CD4-positive, alpha-beta T cell treated with Interleukin-6 at 100 ng/mL for 8 hours (primary cell): ENCODE measurements around the gene AFF1.
"Not testable (repeated sequence)": the region's sequence is repeated elsewhere in the genome, so short reads cannot be mapped to it uniquely, and the experiment has no call there.

Source experiments
- DNase-seq: peaks from one replicate; pipeline ENCODE4 v3.0.0-alpha.2; 2020; ENCODE audit warnings: mixed read lengths, low spot score

Gene AFF1

GRCh38 chr4:87037171-87037570, 102.4 kb downstream of the AFF1 start:
- not testable (repeated sequence) for DNase-seq

- no peak for DNase-seq
Measured at GRCh38 chr4:87037671-87038334, 103.0 kb downstream of the AFF1 start.

GRCh38 chr4:87038837-87039615, 104.2 kb downstream of the AFF1 start:
- no peak for DNase-seq

GRCh38 chr4:87041141-87041540, 106.3 kb downstream of the AFF1 start:
- no peak for DNase-seq

DNA sequence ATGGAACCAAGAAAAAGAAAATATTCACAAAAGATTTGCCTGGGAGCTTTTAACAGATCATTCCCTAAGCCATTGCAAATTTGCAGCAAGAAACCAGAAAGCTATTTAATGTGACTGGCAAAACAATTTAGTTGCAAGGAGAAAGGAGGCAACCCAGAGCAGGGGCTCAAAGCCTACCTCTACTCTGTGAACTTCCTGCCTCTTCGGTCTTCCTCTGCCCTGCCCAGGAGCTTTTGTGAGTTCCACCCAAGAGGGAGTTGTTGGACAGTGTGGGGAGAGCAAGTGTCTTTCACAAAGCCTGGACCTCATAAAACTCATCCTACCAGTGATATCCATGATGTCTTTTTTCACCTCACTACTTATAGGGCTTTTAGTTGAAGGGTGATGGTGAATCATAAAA, 107.4 kb downstream of the AFF1 start:
- DNase-seq = no peak

- DNase-seq = no peak
Measured at GRCh38 chr4:87042986-87043820, 108.4 kb downstream of the AFF1 start.

DNA sequence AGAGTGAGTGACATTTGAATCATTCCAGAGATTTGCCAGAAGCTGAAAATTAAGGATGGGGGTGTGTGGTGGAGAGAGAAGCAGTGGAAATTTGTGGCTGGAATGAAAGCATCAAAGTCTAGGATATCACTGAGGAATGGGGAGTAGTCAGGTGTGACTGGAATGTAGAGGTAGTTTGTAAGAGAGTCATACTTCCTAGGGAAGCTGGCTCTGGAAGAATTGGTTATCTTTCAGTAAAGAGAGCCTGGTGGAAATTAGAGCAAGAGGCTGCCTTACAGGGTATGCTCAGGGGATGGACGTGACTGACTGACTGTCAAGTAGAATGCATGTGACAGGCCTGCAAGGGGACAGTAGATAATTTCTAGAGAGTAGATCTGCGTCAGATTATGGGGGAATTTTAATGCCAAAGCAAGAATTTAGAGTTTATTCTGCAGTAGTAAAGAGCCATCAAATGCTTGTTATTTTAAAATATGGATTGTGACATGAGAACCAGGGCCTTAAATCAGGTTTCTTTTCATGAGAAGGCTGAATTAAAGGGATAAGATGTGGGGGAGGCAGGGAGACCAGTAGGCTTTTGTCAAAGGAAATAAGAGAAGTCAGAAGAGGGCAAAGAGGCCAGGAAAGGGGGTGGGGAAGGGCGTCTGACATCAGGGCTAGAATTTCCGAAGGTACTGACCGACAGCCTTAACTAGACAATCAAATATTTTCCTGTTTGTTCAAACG, 109.9 kb downstream of the AFF1 start:
- no peak for DNase-seq

DNA sequence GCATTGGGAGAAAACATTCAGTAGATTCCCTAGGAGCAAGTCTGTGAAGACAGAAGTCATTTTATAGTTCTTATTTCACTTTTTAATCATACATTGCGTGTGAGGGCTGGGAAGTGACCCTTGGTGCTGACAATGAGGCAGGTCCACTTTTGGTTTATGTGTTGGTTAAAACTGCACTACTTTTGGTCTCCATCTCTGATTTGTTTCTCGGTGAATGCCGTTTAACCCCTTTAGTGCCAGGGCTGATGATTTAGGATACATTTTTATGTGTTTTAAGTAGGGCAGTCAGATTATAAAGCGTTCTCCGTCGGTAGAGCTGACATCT, 110.4 kb downstream of the AFF1 start:
- no peak for DNase-seq

GRCh38 chr4:87045659-87046058, 110.8 kb downstream of the AFF1 start:
- DNase-seq = no peak

- DNase-seq = no peak
Measured at GRCh38 chr4:87046121-87046551, 111.3 kb downstream of the AFF1 start.

- DNase-seq = no peak
Measured at GRCh38 chr4:87047281-87047798, 112.5 kb downstream of the AFF1 start.

DNA sequence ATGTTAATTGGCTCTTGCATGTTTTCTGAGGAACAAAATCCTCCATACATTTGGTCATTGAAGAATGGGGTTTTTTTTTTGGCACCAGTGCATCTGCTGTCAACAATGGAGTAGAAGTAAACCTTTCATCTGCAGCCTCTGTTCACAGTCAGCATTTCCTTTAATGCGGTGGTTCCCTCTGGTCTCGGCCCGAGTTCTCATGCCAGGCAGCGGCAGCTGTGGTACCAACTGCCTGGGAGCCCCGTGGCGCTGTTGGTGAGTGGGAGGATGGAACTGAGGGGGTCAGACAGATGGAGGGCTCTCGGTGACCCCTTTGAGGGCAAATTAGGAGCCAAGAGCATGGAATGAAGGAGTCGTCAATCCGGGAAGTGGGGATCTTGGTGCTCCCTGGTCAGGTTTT, 114.7 kb downstream of the AFF1 start:
- DNase-seq = no peak

- no peak for DNase-seq
Measured at GRCh38 chr4:87050596-87050995, 115.8 kb downstream of the AFF1 start.

- DNase-seq = no peak
Measured at GRCh38 chr4:87051121-87051713, 116.4 kb downstream of the AFF1 start.

- DNase-seq = no peak
Measured at GRCh38 chr4:87052615-87053014, 117.8 kb downstream of the AFF1 start.

GRCh38 chr4:87053176-87053658, 118.4 kb downstream of the AFF1 start:
- no peak for DNase-seq

GRCh38 chr4:87053802-87054767, 119.3 kb downstream of the AFF1 start:
- no peak for DNase-seq

- no peak for DNase-seq
Measured at GRCh38 chr4:87054900-87055299, 120.1 kb downstream of the AFF1 start.

DNA sequence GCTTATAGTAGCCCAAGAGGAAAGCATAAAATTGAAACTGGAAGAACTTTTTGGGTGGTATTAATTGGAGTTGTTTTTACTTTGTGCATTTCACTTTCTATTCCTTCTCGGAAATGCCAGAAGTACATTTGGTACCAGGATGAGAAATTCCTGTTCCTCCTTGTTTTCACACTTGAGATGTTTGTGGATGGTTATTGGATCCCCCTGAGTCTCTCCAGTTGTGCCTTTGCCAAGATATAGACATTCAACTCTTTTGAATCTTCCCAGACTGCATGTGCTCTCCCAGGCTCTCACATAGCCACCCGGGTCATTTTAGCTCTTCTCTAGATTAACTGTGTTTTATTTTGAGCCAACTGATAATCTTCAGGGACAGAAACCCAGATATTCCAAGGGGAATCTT, 120.5 kb downstream of the AFF1 start:
- no peak for DNase-seq

DNA sequence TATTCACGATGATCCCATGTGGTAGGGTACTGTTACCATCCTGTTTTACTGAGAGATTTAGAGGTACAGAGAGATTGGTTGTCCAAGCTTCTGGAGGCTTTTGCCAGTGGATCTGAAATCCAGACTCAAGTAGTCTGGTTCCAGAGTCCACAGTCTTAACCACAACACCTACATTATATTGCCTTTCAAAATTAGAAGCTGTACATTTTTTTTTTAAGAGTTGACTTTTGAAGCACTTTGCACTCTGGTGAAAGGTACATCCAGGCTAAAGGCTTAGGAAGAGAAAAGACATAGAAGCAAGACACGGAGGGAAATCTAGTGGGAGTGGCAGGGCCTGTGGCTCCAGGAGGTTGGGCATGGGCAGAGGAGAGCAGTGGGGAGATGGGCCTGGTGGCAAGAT, 122.1 kb downstream of the AFF1 start:
- no peak for DNase-seq
